Vagina (tissue), 2 donors: ENCODE data around the gene ABCC2.

Experiments used
- CTCF ChIP-seq, 3 experiments: fragments of 450-650 bp in 2 of 3; fragments of 200-600 bp in 1 of 3; sonication (generic) in 1 of 3; IDR thresholded peaks; one replicate each; pipeline ENCODE4 v1.5.1; 2017 to 2019; ENCODE audit warnings: antibody characterized with exemption in 3 of 3, mild to moderate bottlenecking in 2 of 3, moderate library complexity in 2 of 3
- POLR2A ChIP-seq, 2 donors: fragments of 450-650 bp; IDR thresholded peaks; one replicate each; pipeline ENCODE4 v1.6.1; 2017; ENCODE audit warnings: antibody characterized with exemption in 2 of 2, mild to moderate bottlenecking in 2 of 2, moderate library complexity in 2 of 2

DNA sequence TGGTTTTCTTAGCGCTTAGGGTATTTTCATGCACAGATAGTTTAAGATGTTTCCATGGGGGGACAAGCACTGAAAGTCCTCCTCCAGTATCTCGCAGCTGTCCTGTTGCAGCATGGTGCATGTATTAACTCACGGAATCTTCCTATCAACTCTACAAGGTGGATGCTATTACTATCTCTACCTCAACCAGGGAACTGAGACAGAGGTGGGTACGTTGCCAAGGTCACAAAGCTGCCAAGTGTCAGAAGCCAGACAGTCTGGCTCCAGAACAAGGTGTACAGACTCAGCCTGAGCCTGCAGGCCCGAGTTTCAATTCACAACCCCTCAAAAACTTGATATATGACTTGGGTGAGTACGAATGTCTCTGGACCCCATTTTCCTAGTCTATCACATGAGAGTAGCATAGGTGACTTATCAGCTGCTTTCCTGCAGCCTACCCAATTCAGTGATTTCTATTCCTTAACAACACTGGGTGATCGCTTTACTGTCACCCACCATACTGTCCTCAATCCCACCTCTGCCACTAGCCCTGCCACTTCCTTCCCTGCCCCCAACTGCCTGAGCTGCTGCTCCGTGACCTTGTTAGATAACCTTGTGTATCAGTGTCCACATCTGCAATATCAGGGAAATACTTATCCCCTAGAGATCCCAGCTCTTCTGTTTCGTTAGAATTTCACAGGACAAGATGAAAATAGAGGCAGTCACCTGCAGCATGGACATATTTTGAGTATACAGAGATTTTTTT, 92.1 kb downstream of the ABCC2 start:
- TF ChIP-seq POLR2A (IDR thresholded peaks at IDR 0.05) (no peak), CTCF (IDR thresholded peaks at IDR 0.05) (no peak)
